ES-I3 (cell line): ENCODE data around the gene GRAMD1B.

ENCODE experiments used
- H3K36me3 ChIP-seq: 2 replicates; pipeline ENCODE4 v1.6.1; 2013; ENCODE audit warnings: mild to moderate bottlenecking, low read length, control low read depth, moderate library complexity; ENCODE audit not compliant: insufficient read depth
- H3K4me1 ChIP-seq: 2 replicates; pipeline ENCODE4 v1.6.1; 2013; ENCODE audit warnings: mild to moderate bottlenecking, control low read depth, low read length; ENCODE audit not compliant: insufficient read depth
- H3K9ac ChIP-seq: 2 replicates; pipeline ENCODE4 v1.6.1; 2013; ENCODE audit warnings: low read depth, mild to moderate bottlenecking, low read length, moderate library complexity
- H3K9me3 ChIP-seq: 2 replicates; pipeline ENCODE4 v1.6.1; 2013; ENCODE audit warnings: mild to moderate bottlenecking, low read length, moderate library complexity; ENCODE audit not compliant: control insufficient read depth, insufficient read depth

GRAMD1B gene

DNA sequence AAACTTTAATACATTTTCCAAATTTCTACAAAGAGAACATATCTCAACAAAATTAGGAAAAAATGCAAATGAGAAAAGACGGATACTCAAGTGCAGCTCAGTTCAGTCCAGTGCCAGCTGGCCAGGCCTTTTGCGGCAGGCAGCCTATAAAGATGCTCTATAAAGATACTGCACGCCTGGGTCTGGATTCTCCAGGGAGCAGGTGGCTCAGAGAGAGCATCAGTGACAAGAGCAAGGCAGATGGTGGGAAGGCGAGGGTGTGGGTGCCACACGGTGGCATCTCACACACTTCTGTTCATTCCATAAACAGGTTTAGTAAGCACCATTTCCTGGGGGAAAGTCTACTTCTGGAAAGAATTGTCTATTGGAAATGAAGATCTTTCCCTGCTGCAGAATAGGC is 242.5 kb downstream of the GRAMD1B start:
- no peaks in the 10 kb centered on the region for H3K36me3 ChIP-seq
- H3K9me3 ChIP-seq: peaks cover 6% of the 10 kb centered on the region; the same call in 1 of the 2 replicates
- no peak overlapping the region for H3K9ac ChIP-seq
- no peaks in the 10 kb centered on the region for H3K4me1 ChIP-seq

DNA sequence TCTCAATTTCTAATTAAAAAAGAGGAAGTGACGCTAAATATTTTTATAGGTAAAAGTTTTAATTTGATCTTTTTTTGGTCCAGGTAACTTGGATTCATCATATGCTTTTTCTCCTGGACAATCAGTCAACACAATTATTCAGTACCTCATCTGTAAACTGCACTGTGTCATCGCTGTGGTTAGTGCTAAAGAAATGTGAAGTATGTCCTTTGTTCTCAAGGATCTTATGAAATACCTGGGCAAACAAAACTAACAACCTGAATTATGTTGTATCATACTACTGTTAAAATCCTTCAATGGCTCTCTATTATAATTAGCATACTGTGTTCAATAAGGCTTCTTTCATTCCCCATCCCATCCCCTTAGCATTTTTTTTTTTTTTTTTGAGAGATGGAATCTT is 244.2 kb downstream of the GRAMD1B start:
- H3K4me1 ChIP-seq: no peaks in the 10 kb centered on the region
- no peak overlapping the region for H3K9ac ChIP-seq
- no peaks in the 10 kb centered on the region for H3K36me3 ChIP-seq
- H3K9me3 ChIP-seq: peaks cover 6% of the 10 kb centered on the region; the same call in 1 of the 2 replicates
